GM19023 (cell line): ENCODE measurements around the gene PARD3.
"Not testable (repeated sequence)": the region's sequence is repeated elsewhere in the genome, so short reads cannot be mapped to it uniquely, and the experiment has no call there.

Source experiments
- ATAC-seq: cut with Tn5 transposase; IDR thresholded peaks from one replicate; pipeline ENCODE4 v1.9.1; 2021; ENCODE audit warnings: mild to moderate bottlenecking, moderate library complexity; ENCODE audit not compliant: unreplicated experiment

PARD3 gene

DNA sequence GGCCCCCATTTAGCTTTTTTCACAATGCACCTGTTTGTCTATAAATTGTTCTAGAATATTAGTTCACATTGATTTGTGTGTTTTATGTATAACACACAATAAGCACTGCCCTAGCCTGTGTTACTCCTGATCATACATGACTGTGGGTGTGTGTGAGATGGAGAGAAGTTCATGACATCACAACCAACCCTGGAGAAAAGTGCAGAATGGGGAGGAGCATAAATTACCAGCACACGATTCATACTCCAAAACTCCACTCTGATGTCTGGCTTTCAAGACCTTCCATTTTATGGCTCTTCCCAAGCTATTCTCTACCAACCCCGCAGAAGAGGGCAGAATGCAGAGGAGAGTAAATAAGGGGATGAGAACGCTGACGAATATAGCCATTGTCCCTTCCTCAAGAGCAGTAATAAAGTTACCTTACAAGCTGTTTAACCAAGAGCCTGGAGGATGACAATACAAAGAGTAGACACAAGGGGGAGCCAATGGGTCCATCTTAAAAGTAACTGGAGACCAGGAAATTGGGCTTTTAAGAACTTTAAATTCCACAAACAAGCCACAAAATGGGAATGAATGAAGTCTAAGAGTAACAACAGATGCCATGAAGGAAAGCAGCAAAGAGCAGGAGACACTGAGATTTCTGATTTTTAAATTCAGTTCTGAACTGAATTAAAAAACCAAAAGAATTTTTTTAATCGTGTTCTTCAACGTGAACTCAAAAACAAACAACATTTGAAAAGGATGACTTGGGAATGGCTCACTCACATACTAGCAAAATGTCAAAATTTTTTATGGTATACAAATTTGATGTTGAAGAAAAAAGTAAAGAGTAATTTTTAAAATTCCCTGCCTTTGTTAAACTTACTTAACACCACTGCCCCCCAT, 159.6 kb downstream of the PARD3 start:
- ATAC-seq = no peak

DNA sequence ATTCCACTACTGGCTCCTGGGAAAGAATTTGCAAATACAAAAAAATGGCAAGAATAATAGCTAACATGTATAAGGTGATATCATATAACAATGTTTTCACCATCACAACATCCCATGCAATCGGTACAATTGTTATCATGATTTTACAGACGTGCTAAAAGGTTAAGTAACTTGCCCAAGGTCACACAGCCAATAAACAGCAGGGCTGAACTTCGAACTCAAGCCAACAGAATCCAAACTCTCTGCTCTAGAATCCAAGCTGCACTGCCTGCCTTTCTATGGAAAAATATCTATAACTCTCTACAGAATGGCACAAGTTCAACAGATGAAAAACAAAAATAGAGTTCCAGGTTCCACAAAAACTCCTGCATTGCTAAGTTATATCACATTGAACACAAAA, 160.9 kb downstream of the PARD3 start:
- ATAC-seq = no peak

DNA sequence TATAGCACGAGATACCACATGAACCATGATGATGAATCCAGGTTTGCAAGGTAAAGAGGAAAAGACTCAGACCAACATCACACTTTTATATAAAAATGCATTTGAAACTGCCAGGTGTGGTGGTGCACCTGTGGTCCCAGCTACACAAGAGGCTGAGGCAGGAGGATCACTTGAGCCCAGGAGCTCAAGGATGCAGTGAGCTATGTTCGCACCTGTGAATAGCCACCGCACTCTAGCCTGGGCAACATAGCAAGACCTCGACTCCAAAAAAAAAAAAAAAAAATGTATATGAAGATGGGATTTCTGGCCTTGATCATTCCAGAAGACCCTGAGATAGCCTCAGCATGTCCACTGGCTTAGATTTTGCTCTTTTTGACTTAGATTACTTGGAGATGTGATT, 161.6 kb downstream of the PARD3 start:
- ATAC-seq = no peak

DNA sequence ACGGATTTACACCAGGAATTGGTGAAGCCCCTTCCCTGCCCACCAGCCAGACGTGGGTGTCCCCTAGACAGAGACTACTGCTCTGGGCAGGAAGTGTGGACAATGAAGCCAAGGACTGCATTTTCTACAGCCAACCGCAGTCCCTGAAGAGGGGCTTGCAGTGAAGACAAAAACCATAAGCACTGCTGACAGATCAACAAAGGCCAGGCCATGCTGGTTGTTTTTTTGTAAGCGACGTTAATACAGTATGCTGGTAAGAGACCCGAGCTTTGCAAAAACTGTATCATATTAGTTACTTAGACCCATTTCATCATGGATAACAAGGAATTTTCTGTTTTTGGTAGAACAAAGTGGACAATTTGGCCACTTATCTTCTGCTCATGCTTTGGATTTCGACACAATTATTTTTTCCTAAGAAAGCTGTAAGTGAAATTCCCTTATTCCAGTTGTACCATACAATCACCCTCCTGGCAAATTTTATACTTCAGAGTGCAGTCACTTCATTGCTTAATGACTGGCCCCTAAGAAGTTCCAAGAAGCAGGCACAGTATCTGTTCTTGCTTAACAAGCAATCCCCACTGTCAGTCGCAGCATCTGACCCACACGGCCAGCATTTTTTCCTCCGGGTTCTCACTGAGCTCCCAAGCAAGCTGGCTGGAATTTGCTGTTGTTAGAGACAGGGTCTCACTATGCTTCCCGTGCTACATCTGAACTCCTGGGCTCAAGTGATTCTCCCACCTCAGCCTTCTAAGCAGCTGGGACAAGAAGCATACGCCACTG, 163.5 kb downstream of the PARD3 start:
- ATAC-seq = no peak

DNA sequence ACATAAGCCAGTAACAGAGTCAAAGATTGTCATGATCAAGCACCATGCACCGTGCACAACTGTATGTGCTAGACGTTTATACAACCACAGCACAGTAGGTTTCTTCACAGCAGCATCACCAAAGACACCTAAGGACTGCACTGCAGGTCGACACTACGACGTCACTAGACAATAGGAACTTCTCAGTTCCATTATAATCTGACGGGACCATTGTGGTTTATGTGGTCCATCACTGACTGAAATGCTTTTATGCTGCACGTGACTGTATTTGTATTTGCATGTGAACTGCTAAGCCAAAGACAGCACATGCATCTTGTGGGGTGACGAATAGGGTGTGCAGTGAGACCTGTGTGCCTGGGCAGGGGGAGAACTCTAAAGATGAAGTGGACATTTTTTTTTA, 164.9 kb downstream of the PARD3 start:
- no peak for ATAC-seq

DNA sequence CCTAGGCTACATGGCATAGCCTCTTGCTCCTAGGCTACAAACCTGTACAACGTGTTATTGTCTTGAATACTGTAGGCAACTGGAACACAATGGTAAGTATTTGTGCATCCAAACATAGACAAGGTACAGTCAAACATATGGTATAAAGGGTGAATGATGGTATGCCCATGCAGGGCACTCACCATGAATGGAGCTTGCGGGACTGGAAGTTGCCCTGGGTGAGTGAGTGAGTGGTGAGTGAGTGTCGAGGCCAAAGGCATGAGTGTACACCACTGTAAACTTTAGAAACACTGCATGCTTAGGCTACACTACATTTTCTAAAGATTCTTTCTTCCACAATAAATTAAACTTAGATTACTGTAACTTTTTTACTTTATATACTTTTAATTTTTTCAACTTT, 165.7 kb downstream of the PARD3 start:
- ATAC-seq = no peak

DNA sequence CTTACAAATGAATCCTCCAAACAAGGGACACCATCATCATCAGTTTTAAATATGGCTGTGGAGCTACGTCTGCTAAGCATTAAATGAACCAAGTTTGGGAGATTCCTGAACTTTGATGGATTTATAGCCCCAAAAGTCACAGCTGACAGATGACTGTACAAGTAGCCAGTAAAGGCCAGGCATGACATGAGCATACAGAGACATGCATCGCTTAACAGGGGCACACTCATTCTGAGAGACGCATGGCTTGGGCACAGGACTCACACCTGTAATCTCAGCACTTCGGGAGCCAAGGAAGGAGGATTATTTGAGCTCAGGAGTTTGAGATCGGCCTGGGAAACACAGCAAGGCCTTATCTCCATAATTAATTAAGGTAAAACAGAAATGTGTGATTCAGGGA, 166.2 kb downstream of the PARD3 start:
- no peak for ATAC-seq

DNA sequence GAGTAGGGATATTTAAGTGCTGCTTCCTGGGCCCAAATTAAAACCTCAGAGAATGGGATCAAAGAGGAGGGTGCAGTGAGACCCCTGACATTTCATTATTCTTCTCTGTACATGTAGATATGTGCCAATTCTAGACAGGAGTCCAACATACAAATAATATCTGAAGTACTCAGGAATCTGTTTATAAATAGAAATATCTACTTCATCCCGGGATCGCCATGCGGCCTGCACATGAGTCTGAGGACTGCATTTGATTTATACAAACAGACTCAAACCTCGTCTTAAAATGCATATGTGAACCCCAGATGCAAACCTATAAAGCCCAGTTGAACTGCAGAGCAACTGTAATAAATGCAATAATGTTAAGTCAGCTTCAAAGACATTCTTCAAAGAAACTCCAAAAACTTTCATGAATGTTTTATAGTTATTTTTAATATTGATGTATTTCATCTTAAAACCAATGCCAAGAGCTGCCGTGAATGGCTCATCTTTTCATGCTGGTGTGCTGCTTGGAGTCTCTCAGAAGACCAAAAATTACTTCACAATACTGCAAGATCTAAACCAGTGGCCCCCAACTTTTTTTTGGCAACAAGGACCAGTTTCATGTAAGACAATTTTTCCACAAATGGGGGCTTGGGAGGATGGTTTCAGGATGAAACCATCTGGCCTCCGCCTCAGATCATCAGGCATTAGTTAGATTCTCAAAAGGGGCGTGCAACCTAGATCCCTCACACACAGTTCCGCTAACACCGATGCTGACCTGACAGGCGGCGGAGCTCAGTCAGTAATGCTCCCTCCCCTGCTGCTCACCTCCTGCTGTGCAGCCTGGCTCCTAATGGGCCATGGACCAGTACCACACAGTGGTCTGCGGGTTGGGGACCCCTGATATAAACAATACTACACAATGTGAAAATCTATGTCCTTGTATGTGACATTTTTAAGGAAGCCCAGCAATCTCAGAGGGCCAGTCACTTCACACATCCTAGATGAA, 166.9 kb downstream of the PARD3 start:
- no peak for ATAC-seq

DNA sequence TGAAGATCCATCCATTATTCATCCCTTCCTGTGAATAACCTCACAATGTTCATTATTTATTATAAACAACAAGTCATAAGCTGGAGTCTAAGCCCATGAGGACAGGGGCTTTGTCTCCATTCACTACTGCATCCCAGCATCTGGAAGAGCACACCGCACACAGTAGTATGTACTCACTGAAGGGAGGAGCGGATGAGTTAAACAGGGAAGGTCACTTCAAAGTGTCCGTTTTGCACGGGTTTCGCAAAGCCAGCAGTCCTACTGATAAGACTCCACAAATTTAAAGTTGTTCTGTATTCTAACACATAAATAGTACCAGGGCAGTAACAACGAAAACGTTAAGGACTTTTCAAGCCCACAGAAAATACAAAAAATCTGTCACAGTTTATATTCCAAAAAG, 167.9 kb downstream of the PARD3 start:
- no peak for ATAC-seq

DNA sequence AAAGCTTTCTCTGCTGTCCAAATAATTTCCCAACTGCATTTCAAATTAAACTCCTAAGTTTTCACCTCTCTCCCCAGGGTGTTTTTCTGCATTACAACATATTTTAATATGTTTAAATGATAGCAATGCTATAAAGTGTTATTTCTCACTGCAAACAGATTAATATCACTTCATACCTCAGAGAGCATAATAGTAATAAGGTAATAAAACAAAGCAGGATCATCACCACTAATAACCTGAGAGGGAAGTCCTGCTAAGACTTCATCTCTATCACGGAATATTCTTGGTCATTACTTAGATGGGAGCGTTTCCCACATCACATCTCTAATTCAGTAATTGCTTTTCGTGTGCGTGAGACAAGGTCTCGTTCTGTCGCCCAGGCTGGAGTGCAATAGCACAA, 168.8 kb downstream of the PARD3 start:
- ATAC-seq = no peak

DNA sequence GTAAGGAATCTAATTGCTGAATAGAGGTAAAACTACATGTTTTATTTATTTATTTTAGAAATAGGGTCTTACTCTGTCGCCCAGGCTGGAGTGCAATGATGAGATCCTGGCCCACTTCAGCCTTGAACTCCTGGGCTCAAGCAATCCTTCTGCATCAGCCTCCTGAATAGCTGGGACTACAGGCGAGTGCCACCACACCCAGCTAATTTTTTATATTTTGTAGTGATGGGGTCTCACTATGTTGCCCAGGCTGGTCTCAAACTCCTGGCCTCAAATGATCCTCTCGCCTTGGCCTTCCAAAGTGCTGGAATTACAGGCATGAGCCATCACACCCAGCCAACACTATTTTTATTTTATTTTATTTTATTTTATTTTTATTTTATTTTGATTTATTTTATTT, 170.3 kb downstream of the PARD3 start:
- not testable (repeated sequence) for ATAC-seq

DNA sequence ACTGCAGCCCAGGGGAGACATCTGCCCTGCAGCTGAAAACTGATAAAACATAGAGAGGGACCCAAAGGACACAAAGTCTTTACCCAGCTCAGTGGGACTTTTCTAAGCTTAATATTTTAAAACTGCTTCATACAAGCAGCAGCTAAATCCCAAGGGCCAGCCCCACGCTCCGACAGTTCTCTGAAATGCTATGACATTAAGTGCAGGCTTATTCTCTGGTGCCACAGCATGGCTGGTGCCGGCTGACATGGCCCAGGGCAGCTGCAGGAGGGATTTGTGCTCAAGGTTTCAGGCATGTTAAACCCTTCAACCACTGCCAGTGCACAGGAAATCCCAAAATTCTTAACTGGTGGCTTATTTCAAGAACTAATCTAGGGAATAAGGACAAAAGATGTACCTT, 170.9 kb downstream of the PARD3 start:
- no peak for ATAC-seq

DNA sequence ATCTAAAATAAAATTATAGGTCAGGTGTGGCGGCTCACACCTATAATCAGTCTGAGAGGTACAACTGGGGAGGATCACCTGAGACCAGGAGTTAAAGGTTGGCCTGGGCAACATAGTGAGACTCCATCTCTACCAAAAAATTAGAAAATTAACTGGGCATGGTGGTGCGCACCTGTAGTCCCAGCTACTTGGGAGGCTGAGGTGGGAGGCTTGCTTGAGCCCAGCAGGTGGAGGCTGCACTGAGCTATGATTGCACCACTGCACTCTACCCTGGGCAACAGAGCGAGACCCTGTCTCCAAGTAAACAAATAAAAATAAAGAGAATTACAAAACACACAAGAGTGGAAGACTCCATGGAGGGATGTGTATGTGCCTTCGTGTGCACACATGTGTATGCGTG, 171.5 kb downstream of the PARD3 start:
- ATAC-seq = no peak

DNA sequence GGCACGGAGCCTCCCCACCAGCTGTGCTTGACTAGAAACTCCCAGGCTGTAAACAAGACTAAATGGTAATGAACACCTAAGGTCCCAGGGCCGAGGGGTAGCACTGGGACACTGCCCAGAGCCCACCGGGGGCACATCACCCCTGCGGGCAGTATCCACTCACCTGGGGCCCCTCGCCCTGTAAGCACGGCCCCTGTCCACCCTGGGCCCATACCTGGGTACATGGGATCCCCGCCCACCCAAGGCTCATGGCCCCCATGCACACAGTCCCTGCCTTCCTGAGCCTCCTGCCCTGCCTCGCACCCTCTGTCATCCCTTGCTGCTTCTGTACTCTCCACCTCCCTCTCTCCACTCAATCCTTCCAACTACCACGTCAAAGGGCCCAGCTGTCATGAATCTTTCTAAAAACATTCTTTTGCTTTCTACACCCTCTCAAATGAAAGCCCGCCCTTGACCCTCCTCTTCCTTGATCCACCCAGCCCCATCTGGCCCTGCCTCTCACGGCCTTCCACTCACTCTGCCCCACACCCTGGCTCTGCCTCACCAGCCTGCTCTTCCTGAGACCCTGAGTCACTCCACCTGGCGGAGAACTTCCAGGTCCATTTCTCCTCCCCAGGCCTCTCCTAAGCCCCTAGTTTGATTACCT, 173.1 kb downstream of the PARD3 start:
- ATAC-seq = no peak

DNA sequence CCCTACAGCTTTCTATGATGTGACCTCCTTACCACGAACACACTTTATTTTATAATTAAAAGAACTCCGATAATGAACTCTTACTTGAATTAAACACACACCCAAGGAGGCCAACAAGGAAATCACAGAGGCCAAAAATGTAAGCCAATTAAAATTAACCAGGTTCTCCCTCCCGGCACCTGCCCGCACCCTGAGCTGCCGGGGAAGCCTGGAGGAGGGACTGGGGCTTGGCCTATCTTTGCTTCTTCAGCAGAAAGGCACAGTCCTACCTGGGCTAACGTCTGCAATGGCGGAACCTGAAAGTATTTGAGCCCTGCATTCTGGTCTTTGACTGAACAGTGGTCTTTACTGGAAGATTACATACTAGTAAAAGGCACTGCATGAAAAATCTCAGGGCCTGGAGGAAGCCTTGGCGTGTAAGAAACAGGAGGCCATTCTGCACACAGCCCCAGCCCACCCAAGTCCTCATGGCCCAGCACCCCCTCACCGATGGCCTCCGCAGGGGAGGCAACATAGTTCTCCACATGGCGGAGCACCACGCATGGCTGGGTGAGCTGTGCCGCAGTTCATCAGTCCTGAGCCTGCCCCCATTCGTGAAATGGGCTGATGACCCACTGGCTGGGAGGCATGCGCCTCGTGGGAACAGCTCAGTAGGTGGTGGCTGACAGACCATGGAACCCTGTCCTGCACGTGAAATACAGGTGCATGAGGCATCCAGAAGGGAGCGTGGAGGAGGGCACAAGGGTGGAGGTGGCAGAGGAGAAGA, 173.8 kb downstream of the PARD3 start:
- no peak for ATAC-seq

DNA sequence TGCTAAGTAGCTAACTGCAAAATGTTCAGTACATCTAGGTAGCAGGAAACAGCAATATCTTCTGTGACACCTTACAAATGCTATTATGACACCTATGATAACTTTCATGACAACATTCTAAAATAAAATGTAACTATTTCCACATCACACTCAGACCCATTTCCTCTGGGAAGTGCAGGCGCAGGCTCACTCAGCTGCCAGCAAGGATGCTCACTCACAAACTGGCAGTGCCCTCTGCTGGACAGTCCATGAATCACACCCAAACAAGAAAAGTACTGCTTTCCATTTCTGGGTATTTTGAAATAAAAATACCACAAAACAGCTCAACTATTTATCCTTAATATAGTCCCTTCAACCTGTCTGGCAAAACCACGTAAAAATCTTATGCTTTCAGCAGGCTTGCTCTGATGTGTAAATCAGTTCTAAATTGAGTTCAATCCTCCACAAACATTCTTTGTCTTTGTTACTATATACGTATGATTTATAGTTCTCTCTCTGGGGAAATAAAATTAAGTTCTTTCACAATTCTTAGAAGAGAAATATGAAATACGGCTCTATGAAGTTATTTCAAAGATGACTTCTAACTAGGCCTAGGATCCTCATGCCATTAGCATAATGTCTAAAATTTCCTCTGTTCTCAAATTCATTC, 176.6 kb downstream of the PARD3 start:
- no peak for ATAC-seq

DNA sequence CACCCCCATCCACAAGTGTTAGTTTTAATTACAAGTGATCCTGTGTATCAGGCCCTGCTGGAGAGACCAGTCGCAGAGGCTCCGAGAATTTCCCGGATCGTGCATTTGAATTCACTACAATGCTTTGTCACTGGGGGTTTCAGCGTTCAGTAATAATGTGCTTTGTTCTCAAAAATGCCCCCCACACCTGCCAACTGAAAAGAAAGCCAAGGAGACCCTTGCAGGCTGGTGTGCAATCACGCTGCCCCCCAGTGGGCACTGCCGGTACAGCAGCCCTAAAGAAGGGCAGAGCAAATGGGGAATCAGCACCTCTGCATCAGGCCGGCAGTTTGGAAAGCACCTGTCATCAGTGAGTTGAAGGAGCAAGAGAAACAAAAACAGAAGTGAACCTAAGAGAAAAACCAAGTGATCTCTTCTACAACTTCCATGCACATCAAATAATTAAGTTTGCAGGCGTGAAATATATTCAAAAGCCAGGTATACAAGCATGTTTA, 177.6 kb downstream of the PARD3 start:
- peak; percentile 80 for ATAC-seq

DNA sequence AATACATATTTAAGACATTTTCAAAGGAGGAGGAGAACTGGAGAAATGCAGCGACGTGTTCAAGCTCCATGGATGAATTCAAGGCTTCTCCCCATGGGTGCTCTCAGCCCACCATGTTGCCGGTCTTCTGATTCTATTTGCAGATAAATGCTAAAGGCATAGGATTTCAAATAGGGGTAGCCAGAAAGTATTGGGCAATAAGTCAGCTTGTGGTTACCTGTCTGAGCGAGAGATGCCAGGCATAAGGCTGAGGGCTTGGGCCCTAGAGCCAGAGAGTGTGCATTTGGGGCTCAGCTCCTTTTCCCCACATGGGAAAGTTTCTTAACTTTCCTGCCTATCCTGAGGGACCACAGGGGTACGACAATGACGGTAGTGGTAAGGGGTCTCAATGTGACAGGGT, 180.0 kb downstream of the PARD3 start:
- ATAC-seq = no peak

DNA sequence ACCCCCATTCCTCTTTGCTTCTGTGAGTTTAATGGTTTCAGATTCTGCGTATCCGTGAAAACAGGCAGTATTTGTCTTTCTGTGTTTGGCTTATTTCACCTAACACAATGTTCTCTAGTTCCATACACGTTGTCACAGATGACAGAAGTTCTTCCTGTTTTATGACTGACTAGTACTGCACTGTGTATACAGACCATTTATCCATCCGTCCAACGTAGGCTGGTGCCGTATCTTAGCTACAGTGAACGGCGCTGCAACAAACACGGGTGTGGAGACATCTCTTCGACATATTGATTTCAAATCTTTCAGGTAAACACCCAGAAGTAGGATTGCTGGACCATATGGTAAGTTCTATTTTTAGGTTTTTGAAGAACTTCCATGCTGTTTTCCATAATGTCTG, 181.7 kb downstream of the PARD3 start:
- no peak for ATAC-seq
